PFSK-1 (cell line): ENCODE measurements around the gene IGF2BP1.

Experiments
- FOXP2 ChIP-seq: optimal IDR thresholded peaks from 2 replicates; pipeline ENCODE3; 2011; ENCODE audit warnings: borderline replicate concordance, control low read depth, inconsistent platforms; ENCODE audit not compliant: insufficient read depth; ENCODE audit errors: extremely low read length, extremely low read depth
- POLR2AphosphoS5 ChIP-seq: IDR thresholded peaks from 2 replicates; pipeline ENCODE4 v1.6.1; 2012; ENCODE audit warnings: low read depth, mild to moderate bottlenecking, control low read depth, low read length, moderate library complexity
- REST ChIP-seq, 2 experiments: IDR thresholded peaks; 2 replicates each; pipeline versions ENCODE4 v1.6.1 to v1.8.0; 2011 to 2012; ENCODE audit warnings: low read depth in 2 of 2, low read length in 2 of 2, control low read depth in 1 of 2, inconsistent platforms in 1 of 2, mild to moderate bottlenecking in 1 of 2, moderate library complexity in 1 of 2; ENCODE audit not compliant: insufficient read depth in 1 of 2
- SIN3A ChIP-seq: IDR thresholded peaks from 2 replicates; pipeline ENCODE4 v1.6.1; 2012; ENCODE audit warnings: mild to moderate bottlenecking, low read length, moderate library complexity, borderline replicate concordance; ENCODE audit not compliant: insufficient read depth
- TAF1 ChIP-seq: IDR thresholded peaks from 2 replicates; pipeline ENCODE4 v1.6.1; 2012; ENCODE audit warnings: low read length, control low read depth, borderline replicate concordance; ENCODE audit not compliant: insufficient read depth

- no peak for TF ChIP-seq POLR2AphosphoS5
- no peak for TF ChIP-seq TAF1
- no peak for TF ChIP-seq SIN3A
- TF ChIP-seq REST (IDR thresholded peaks at IDR 0.05; ENCODE audit: insufficient read depth in 1 of 2, low read depth in 2 of 2, low read length in 2 of 2), result no peak
- TF ChIP-seq FOXP2, result no peak
Observed at GRCh38 chr17:49031965-49032928, 35.1 kb downstream of the IGF2BP1 start.
